Natural killer cell (primary cell): Measurements from ENCODE around the gene TIMELESS. TPM values are rescaled to one million over a fixed set of nuclear protein-coding genes. Genes with fewer than 3 reads are reported as not detected.

Source experiments
- ATAC-seq, 3 donors: fragments of 150-1000 bp in 2 of 3; fragments of 200-7000 bp in 1 of 3; cut with Tn5 transposase; 1 replicate in 1 of 3; 2 replicates in 2 of 3; pipeline ENCODE4 v1.10.0; 2021; ENCODE audit warnings: mild to moderate bottlenecking in 2 of 3, moderate library complexity in 2 of 3
- DNase-seq, 2 donors: peaks; one replicate each; pipeline versions ENCODE4 v3.0.0 to v3.0.0-alpha.2; 2013 to 2021; ENCODE audit warnings: mixed read lengths in 1 of 2
- H3K27ac ChIP-seq: one replicate; pipeline ENCODE4 v1.5.1; 2013; ENCODE audit warnings: mild to moderate bottlenecking, low read length
- H3K27me3 ChIP-seq: one replicate; pipeline ENCODE4 v1.6.1; 2013; ENCODE audit warnings: low read length; ENCODE audit not compliant: control insufficient read depth, insufficient read depth
- H3K36me3 ChIP-seq: one replicate; pipeline ENCODE4 v1.6.1; 2013; ENCODE audit warnings: low read length; ENCODE audit not compliant: control insufficient read depth, insufficient read depth
- H3K4me1 ChIP-seq: one replicate; pipeline ENCODE4 v1.6.1; 2013; ENCODE audit warnings: low read length; ENCODE audit not compliant: control insufficient read depth, insufficient read depth
- H3K4me3 ChIP-seq: one replicate; pipeline ENCODE4 v1.5.1; 2013; ENCODE audit warnings: low read length
- H3K9me3 ChIP-seq: one replicate; pipeline ENCODE4 v1.6.1; 2013; ENCODE audit warnings: low read length; ENCODE audit not compliant: control insufficient read depth, insufficient read depth
- H3K27ac Mint-ChIP-seq, 2 donors: one replicate each; pipeline ENCODE4 v1.8.0; 2022; ENCODE audit warnings: mild to moderate bottlenecking in 2 of 2, mixed read lengths in 2 of 2, moderate library complexity in 1 of 2
- H3K27me3 Mint-ChIP-seq, 2 donors: one replicate each; pipeline ENCODE4 v1.8.0; 2022; ENCODE audit warnings: low read depth in 2 of 2, mixed read lengths in 2 of 2
- H3K36me3 Mint-ChIP-seq: one replicate; pipeline ENCODE4 v1.8.0; 2022; ENCODE audit warnings: mixed read lengths
- H3K4me1 Mint-ChIP-seq, 2 donors: one replicate each; pipeline ENCODE4 v1.8.0; 2022; ENCODE audit warnings: mixed read lengths in 2 of 2
- H3K4me3 Mint-ChIP-seq: one replicate; pipeline ENCODE4 v1.8.0; 2022; ENCODE audit warnings: mild to moderate bottlenecking, moderate library complexity, mixed read lengths
- H3K9me3 Mint-ChIP-seq, 2 donors: one replicate each; pipeline ENCODE4 v1.8.0; 2022; ENCODE audit warnings: mixed read lengths in 2 of 2
- CTCF ChIP-seq: fragments of 200-600 bp; IDR thresholded peaks from one replicate; pipeline ENCODE4 v1.8.0; 2022; ENCODE audit warnings: antibody characterized with exemption
- WGBS: methylation state at CpG from one replicate; pipeline ENCODE4 v1.1.7; 2013; ENCODE audit warnings: missing lambda C conversion rate; ENCODE audit not compliant: insufficient coverage; 5-methylcytosine and 5-hydroxymethylcytosine counted together
- intact Hi-C: fragments of 100-400 bp; cut with micrococcal nuclease; formaldehyde crosslinking; loops from one replicate; pipeline ENCODE4 v1.14.2; 2022
- total RNA-seq, 4 donors: library from RNA; stranded (reverse); fragments of 120-200 nt in 1 of 4; gene quantifications; one replicate each; pipeline versions ENCODE4 v1.2.3 to v1.2.4, GENCODE V29; 2013 to 2022

The TIMELESS gene
- total RNA-seq, 3 donors from 2014 or later (not counting 1 experiment from before 2014, with no cell fraction given): 11.1 to 12.3 (median 11.7) TPM

DNA sequence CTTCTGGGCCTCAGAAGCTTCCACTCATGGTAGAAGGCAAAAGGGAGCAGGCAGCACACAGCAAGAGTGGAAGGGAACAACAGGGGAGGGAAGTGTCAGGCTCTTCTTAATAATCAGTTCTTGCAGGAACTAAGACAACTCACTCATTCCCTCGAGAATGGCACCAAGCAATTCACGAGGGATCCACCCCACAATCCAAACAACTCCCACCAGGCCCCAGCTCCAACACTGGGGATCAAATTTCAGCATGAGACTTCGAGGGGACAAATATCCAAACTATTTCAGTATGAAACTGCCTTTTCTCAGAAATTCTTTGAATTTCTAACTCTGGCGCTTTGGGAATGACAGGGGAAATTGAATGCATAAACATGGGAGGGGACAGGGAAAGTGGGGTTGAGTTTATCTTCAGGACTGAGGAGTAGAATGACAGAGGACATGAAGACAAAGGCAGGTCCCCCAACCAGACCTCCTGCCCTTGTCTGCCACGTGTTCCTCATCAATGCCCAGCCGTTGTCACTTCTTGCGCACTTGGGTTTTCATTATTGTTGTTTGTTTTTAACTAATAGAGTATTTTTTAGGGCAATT is 62.0 kb downstream of the TIMELESS start:
- no peaks in the 10 kb centered on the region for H3K36me3 Mint-ChIP-seq
- H3K9me3 Mint-ChIP-seq: no peaks in the 10 kb centered on the region
- no peak overlapping the region for H3K4me3 ChIP-seq
- intact Hi-C loops: no loop called here
- no peaks in the 10 kb centered on the region for H3K9me3 ChIP-seq
- no peak overlapping the region for H3K4me3 Mint-ChIP-seq
- H3K27ac ChIP-seq: no peak overlapping the region
- WGBS: 71% methylated on average over 5 of the region's 7 CpGs
- H3K27ac Mint-ChIP-seq: no peak overlapping the region
- no peaks in the 10 kb centered on the region for H3K4me1 Mint-ChIP-seq
- peaks cover 0 to 3% of the 10 kb centered on the region in 2 donors for H3K27me3 Mint-ChIP-seq
- no peak for DNase-seq
- no peaks in the 10 kb centered on the region for H3K36me3 ChIP-seq
- ATAC-seq: no peak
- H3K4me1 ChIP-seq: no peaks in the 10 kb centered on the region
- no peaks in the 10 kb centered on the region for H3K27me3 ChIP-seq
- no peak for TF ChIP-seq CTCF

GRCh38 chr12:56385873-56386272 is 63.4 kb downstream of the TIMELESS start:
- Mint-ChIP-seq H3K9me3 (no peaks in the 10 kb centered on the region), H3K36me3 (no peaks in the 10 kb centered on the region), H3K27me3 (no peaks in the 10 kb centered on the region), H3K27ac (no peak overlapping the region), H3K4me1 (no peaks in the 10 kb centered on the region), H3K4me3 (no peak overlapping the region)
- no peak for TF ChIP-seq CTCF
- no peak for DNase-seq
- Histone ChIP-seq H3K4me3 (no peak overlapping the region), H3K27ac (no peak overlapping the region), H3K36me3 (no peaks in the 10 kb centered on the region), H3K27me3 (no peaks in the 10 kb centered on the region), H3K4me1 (no peaks in the 10 kb centered on the region), H3K9me3 (no peaks in the 10 kb centered on the region)
- intact Hi-C loops: no loop called here
- WGBS: 100% methylated on average over 1 of the region's 1 CpG
- no peak for ATAC-seq

- H3K4me1 ChIP-seq: no peaks in the 10 kb centered on the region
- no peak overlapping the region for H3K27ac ChIP-seq
- H3K9me3 ChIP-seq: no peaks in the 10 kb centered on the region
- no peak overlapping the region for H3K4me3 ChIP-seq
- Mint-ChIP-seq H3K9me3 (no peaks in the 10 kb centered on the region), H3K36me3 (no peaks in the 10 kb centered on the region), H3K27ac (no peak overlapping the region), H3K27me3 (no peaks in the 10 kb centered on the region), H3K4me1 (no peaks in the 10 kb centered on the region), H3K4me3 (no peak overlapping the region)
- ATAC-seq: no peak
- 96% methylated on average over 14 of the region's 16 CpGs for WGBS
- no peaks in the 10 kb centered on the region for H3K36me3 ChIP-seq
- no peaks in the 10 kb centered on the region for H3K27me3 ChIP-seq
- no peak for TF ChIP-seq CTCF
- intact Hi-C loops: no loop called here
- no peak for DNase-seq
These were observed 66.6 kb downstream of the TIMELESS start for GRCh38 chr12:56382611-56383010.

DNA sequence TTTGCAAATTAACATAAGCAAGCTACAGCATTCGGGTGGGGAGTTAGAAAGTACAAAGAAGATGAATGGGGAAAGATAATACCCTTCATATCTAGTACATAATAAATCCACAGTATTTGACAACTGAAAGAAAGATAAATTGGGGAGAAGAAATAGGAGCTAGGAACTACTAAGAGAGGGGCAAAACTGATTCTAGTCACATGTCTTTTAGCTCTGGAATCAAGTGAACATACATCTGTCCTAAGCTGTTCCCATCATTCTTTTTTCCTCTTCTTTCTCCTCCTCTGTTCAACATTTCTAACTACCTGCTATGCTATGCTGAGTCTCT is 71.3 kb downstream of the TIMELESS start:
- H3K9me3 Mint-ChIP-seq: no peaks in the 10 kb centered on the region
- intact Hi-C loops: no loop called here
- Histone ChIP-seq H3K9me3 (no peaks in the 10 kb centered on the region), H3K36me3 (no peaks in the 10 kb centered on the region), H3K4me3 (no peak overlapping the region), H3K27me3 (no peaks in the 10 kb centered on the region), H3K4me1 (peaks cover 7% of the 10 kb centered on the region), H3K27ac (no peak overlapping the region)
- WGBS: no CpG with 5 or more reads among the region's 1 CpG
- no peak overlapping the region for H3K4me3 Mint-ChIP-seq
- H3K4me1 Mint-ChIP-seq: no peaks in the 10 kb centered on the region
- DNase-seq: no peak
- no peak for ATAC-seq
- TF ChIP-seq CTCF: no peak
- no peaks in the 10 kb centered on the region for H3K36me3 Mint-ChIP-seq
- no peaks in the 10 kb centered on the region for H3K27me3 Mint-ChIP-seq
- H3K27ac Mint-ChIP-seq: no peak overlapping the region
